Raji (cell line): ENCODE results near the gene PPARG.

Experiments
- POLR2A ChIP-seq: IDR thresholded peaks from 2 replicates; pipeline ENCODE4 v1.6.1; 2011; ENCODE audit warnings: low read depth, low read length, control low read depth; ENCODE audit not compliant: insufficient read depth

Gene PPARG

DNA sequence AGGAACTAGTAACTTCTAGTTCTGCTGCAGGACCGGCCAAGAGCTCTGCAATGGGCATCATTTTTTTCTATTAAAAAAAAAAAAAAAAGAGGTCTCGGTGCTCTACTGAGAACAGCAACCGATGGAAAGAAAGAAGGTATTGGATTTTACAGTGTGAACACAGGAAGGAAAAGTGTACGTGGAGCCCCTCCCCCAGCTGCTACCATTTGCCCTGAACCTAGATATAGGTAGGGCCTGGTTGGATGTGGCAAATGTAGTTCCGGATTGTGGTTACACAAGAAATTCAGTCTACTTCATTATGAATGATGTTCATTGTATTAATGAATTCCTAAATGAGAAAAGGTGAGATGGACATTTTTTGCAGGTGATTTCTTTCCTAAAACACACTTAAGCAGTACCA, 17.9 kb upstream of the PPARG start:
- no peak for TF ChIP-seq POLR2A

DNA sequence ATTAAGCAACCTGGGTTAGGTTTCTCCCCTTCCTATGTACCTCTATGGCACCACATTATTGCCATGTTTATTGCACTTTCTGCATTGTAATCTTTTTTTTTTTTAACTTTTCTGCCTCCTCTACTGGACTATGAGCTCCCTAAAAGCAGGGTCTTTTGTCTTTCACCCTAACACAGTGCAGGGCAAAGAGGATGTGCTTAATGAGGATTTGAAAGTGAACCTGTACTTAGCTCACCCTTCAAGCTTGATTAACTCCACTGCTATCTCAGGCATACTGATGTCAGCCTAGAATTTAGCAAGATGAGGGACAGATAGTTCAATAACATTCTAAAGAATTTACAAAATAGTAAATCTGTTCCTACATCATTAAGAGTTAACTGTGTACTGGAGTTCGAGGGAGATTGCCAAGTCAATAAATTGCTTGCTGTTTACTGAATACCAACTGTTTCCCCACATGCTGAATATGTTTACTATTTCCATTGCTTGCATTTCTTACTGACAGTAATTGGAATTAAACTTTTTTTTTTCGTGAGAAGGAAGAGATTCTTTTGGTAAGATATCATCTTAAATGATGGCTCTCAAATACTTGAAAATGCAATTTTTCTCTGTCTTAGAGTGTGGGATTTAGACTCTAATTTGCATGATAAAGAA, 15.7 kb upstream of the PPARG start:
- TF ChIP-seq POLR2A, result no peak

DNA sequence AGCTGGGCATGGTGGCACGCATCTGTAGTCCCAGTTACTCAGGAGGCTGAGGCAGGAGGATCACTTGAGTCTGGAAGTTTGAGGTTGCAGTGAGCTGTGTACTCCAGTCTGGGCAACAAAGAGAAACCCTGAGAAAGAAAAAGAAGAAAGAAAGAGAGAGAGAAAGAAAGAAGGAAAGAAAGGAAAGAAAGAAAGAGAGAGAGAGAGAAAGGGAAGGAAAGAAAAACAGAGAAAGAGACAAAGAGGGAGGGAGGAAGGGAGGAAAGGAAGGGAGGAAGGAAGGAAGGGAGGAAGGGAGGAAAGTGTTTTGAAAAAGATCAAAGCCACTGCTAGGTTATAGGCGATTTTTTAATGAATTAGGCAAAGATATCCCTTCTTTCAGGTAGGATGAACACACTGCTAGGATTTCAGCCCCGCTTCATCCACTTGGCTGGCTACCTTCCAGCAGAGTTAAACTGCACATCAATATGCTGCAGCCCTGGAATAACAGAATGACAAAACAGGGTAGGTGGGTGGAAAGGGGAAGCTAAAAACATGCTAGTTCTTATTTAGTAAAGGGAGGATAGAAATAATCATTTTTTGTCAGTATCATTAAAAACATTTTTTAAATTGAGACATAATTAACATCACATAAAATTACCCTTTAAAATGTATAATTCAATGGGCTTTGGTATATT, 12.8 kb upstream of the PPARG start:
- TF ChIP-seq POLR2A, result no peak

DNA sequence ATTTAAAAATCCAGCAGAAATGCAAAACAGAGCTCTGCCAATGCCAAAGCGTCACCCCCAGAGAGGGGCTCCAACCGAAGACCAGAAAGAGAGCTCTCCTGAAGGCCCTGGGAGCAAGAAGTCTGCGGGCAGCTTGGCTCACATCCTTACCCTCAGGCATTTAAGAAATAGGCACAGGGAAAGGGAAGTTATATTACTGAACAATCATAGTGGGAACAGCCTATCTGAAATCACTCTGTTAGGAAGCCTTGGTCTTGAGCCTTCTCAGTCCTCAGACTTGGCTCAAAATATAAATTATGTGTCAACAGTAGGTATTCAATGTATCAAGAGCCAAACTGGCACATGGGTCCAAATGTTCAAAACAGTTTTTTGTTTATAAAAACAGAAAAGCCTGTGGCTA, 10.3 kb upstream of the PPARG start:
- TF ChIP-seq POLR2A, result no peak

DNA sequence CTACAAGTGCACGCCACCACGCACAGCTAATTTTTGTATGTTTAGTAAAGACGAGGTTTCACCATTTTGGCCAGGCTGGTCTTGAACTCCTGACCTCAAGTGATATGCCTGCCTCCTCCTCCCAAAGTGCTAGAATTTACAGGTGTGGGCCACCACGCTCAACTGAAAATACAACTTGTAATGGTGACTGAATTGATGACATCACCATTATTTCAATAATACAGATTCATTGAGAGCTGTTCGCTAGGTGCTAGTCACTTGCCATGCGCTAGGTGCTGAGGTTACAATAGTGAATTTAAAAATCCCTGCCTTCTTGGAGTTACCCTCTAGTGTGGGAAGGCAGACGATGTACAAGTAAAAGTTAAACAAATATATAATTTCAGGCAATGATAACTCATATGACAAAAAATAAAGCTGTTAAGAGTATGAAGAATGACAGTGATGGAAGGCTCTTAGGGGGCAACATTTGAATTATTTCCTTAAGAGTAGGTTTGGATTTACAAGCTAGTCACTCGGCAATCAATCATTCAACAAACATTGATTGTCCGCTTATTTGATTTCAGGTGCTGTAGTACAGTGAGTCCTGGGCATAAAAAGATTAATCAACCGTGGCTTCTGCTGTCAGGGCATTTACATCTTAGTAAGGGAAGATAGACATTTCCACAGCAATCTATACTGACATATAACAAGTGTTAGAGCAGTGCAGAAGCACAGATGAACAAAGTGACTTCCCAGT, 9.1 kb upstream of the PPARG start:
- no peak for TF ChIP-seq POLR2A

DNA sequence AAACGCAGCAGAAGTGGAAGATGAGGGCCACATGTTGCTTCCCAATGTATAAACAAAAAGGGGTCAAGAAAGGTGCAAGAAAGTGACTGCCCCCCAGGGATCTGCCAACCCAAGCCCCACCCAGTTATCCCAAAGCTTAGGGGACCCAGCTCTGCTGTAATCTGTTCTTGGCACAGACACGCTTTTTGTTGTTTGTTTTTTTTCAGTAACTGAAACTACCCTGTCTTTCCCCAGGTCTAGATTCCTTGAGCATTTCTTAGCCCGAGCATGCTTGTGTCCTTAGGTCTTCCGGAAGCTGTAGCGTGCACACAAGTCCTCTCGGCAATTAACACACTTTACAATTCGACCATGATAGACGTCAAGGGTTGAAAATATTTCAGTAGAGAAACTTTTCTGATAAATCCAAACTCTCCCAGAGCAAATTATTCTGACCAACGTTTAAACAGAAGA, 8.5 kb upstream of the PPARG start:
- TF ChIP-seq POLR2A, result no peak

DNA sequence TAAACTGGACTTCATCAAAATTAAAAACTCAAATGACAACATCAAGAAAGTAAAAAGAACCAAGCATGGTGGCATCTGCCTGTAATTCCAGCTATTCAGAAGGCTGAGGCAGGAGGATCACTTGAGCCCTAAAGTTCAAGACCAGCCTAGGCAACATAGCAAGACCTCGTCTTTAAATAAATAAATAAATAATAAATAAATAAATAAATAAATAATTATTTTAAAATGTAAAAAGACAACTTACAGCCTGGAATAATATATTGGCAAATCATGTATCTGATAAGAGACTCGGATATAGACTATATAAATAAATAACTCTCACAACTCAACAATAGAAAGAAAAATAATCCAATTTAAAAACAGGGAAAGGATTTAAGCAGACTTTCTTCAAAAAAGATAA, 4.3 kb upstream of the PPARG start:
- no peak for TF ChIP-seq POLR2A

DNA sequence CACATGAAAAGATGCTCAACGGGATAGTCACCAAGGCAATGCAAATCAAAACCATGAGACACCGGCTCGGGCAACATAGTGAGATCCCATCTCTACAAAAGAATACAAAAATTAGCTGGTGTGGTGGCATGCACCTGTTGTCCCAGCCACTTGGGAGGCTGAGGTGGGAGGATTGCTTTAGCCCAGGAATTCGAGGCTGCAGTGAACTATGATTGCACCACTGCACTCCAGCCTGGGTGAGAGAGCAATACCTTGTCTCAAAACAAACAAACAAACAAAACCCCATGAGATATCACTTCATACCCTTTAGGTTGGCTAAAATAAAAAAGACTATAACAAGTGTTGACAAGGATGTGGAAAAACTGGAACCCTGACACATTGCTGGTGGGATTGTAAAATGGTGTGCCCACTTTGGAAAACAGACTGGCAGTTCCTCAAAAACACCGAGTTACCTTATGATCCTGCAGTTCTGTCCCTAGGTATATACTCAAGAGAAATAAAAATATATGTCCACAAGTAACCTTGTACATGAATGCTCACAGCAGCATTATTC, 3.8 kb upstream of the PPARG start:
- no peak for TF ChIP-seq POLR2A

DNA sequence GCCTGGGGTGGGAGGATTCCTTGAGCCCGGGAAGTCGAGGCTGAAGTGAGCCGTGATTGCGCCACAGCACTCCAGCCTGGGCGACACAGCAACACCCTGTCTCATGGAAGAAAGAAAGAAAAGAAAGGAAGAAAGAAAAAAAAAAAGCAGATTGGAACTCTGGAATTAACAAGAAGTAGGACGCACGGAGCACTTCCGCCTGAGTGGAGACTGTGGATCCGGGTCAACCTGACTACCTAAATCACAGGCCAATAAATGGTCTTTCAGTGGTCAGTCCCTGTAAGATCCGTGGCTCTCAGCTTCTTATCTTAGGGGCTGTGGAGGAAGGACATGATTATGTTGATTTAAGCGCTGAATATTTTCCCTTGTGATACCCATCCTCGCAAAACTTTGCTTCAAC, 2.4 kb upstream of the PPARG start:
- TF ChIP-seq POLR2A, result no peak

DNA sequence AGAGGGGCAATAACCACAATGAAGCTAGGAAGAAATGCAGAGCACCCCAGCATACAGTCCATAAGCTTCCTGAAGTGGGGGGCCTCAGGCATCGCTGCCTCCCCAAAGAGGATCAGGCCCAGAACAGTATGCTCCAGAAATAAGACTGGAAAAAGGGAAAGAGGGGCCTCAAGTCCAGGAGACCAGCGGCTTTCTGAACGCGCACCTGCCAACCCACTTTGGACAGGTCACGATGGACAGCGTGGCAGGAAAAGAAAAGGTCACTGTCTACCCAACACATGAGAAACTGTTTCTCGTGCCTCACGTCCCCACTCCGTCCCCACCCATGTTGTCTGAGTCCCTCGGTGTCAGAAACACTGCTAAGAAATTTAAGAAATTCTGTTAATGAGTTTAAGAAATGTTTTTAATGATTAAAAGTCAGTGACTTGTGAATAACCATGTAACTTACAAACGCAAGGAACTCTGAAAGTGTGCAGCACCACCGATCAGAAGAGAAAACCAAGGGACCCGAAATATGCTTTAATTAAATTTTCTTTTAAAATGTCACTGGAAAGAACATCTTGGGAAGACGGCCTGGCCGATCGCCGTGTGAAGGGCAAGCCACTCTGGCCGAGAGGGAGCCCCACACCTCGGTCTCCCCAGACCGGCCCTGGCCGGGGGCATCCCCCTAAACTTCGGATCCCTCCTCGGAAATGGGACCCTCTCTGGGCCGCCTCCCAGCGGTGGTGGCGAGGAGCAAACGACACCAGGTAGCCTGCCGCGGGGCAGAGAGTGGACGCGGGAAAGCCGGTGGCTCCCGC, 1.7 kb upstream of the PPARG start:
- no peak for TF ChIP-seq POLR2A

DNA sequence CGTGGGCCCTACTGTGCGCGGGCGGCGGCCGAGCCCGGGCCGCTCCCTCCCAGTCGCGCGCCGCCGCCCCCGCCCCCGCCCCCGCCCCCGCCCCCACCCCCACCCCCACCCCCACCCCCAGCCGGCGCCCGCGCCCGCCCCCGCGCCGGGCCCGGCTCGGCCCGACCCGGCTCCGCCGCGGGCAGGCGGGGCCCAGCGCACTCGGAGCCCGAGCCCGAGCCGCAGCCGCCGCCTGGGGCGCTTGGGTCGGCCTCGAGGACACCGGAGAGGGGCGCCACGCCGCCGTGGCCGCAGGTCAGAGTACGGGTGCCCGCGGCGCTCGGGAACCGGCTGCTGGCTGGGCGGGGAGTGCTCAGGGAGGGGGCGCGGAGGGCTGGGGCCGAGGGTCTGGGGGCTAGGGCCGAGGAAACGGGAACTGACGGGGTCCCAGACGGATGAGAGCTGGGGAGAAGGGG, 1.1 kb upstream of the PPARG start:
- TF ChIP-seq POLR2A, result no peak

DNA sequence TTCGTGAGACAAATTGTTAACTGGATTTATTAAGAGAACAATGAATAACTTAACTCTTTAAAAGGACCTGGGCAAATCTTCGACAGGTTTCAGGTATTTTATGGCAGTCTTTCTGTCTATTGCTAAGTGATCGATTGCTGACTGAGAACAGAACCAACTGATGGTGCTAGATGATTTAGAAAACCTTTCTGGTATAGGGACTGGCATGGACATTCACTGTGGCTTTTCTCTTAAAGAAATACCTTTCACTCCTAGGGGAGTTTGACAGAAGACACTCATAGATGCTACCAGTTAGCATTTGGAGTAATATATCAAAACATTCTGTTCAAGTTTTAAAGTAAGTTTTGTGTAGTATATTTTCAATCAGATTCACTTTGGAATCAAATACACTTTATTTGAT, 654 bp downstream of the PPARG start:
- TF ChIP-seq POLR2A, result no peak

DNA sequence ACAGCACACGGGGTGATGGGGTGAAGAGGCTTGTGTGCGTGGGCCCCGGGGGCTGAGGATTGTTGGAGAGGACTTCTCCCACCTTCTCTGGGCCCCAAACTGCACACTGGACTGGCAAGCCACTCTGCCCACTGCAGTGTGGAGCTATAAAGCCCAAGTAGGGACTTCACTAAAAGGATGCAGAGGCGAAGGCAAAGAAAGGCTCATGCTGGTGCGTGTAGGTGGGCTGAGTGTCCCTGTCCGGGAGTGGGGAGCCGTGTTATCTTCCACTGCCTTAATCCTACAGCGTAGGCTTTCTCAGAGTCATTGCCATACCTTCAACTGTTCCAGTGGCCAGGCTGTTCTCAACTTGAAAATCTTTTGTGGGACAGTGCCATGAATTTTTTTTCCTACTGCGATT, 3.9 kb downstream of the PPARG start:
- no peak for TF ChIP-seq POLR2A

DNA sequence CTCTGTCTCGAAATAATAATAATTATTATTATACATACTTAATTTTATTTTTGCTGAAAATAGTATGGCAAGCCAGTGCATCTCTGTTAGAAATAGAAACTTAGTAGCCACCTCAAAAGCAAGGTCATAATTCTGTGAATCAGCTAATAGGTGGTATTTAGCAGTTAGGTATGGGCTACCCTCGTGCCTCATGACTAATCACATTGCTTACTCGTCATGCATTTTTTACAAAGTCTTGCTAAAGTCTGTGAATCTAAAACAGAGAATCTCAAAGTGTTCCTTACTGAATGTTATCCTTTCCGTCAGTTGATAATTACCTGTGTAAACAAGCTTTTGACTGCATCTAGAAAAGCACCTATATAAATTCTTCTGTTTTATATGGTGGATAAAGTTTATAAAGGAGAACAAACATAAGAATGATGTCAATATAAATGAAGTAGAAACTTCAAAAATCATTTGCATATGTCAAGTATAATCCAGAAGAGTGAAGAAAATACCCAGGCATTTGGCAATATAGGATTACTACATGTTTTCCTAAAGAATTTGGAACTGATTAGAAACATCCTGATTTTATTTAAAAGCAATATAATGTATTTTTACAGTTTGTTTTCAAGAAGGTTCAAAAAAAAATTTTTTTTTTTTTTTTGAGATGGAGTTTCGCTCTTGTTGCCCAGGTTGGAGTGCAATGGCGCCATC, 6.2 kb downstream of the PPARG start:
- TF ChIP-seq POLR2A, result no peak
